Erythroblast (primary cell): ENCODE measurements around the gene FIGN.

ENCODE experiments used
- GATA1 ChIP-seq: IDR thresholded peaks from 2 replicates; pipeline ENCODE4 v1.6.1; 2011; ENCODE audit warnings: low read depth, mild to moderate bottlenecking, control low read depth, low read length, moderate library complexity
- POLR2A ChIP-seq: IDR thresholded peaks from 2 replicates; pipeline ENCODE4 v1.6.1; 2011; ENCODE audit warnings: mild to moderate bottlenecking, low read length

GRCh38 chr2:163553601-163554000 lies 182.2 kb downstream of the FIGN start:
- TF ChIP-seq POLR2A = no peak
- TF ChIP-seq GATA1 = no peak
